ENCODE measurements around the gene STAM.

Gene STAM

DNA sequence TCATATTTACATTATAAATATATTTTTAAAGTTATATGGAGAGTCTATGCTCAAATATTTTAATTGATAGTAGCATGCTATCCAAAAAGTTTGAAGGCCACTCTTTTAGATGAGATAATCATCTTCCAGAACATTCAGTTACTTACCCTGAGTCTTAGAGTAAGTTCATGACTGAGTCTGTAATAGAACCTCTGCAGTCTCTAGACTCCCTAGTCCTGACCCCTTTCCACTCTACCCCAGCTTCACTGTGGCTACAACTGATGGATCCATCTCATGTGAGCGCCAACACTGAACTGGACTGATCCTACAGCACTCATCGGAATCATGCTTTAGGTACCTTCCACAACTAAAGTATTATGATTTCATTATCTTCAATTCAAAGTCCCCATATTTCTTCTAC, 36.9 kb upstream of the STAM start:
- TF ChIP-seq SUZ12 (IDR thresholded peaks at IDR 0.05) = no peak
- TF ChIP-seq ZNF384 (IDR thresholded peaks at IDR 0.05) = no peak
- no peak for TF ChIP-seq L3MBTL2 (conservative IDR thresholded peaks at IDR 0.05)
- no peak for TF ChIP-seq CTBP1 (IDR thresholded peaks at IDR 0.05; ENCODE audit: borderline replicate concordance)
- no peak for TF ChIP-seq HDGF (IDR thresholded peaks at IDR 0.05; ENCODE audit: borderline replicate concordance)
- no peak for TF ChIP-seq FOXK2 (IDR thresholded peaks at IDR 0.05)
- no peak for TF ChIP-seq FOXA1 (IDR thresholded peaks at IDR 0.05)
- TF ChIP-seq ELF4 (IDR thresholded peaks at IDR 0.05) = no peak
- TF ChIP-seq LEF1 (IDR thresholded peaks at IDR 0.05; ENCODE audit: borderline replicate concordance) = no peak
- no peak for TF ChIP-seq PKNOX1 (IDR thresholded peaks at IDR 0.05)
- TF ChIP-seq NFRKB (IDR thresholded peaks at IDR 0.05) = no peak
- no peak for TF ChIP-seq TARDBP (IDR thresholded peaks at IDR 0.05)
- TF ChIP-seq FOXM1 (IDR thresholded peaks at IDR 0.05; ENCODE audit: borderline replicate concordance) = no peak
- TF ChIP-seq ARNT (IDR thresholded peaks at IDR 0.05) = no peak
- TF ChIP-seq SP1 (IDR thresholded peaks at IDR 0.05) = no peak
- no peak for TF ChIP-seq BHLHE40 (IDR thresholded peaks at IDR 0.05; ENCODE audit: borderline replicate concordance)
- ChIA-PET CTCF (no interaction called here), POLR2A (no interaction called here)
- no peak for DNase-seq (ENCODE audit: extremely low spot score)

GRCh38 chr10:17607603-17608332, 36.2 kb upstream of the STAM start:
- POLR2A ChIA-PET = no interaction called here
- CTCF ChIA-PET = interaction anchor here (0.7 kb wide), 1 partner anchor 199 kb away, joined by 4 read pairs; no protein-coding TSS in a partner anchor
- TF ChIP-seq ARNT (IDR thresholded peaks at IDR 0.05) = no peak
- no peak for TF ChIP-seq SUZ12 (IDR thresholded peaks at IDR 0.05)
- no peak for TF ChIP-seq ZNF384 (IDR thresholded peaks at IDR 0.05)
- TF ChIP-seq PKNOX1 (IDR thresholded peaks at IDR 0.05) = peak; percentile 80
- no peak for TF ChIP-seq TARDBP (IDR thresholded peaks at IDR 0.05)
- TF ChIP-seq FOXM1 (IDR thresholded peaks at IDR 0.05; ENCODE audit: borderline replicate concordance) = no peak
- no peak for TF ChIP-seq ELF4 (IDR thresholded peaks at IDR 0.05)
- TF ChIP-seq L3MBTL2 (conservative IDR thresholded peaks at IDR 0.05) = no peak
- peak; percentile 50 for DNase-seq (ENCODE audit: extremely low spot score)

DNA sequence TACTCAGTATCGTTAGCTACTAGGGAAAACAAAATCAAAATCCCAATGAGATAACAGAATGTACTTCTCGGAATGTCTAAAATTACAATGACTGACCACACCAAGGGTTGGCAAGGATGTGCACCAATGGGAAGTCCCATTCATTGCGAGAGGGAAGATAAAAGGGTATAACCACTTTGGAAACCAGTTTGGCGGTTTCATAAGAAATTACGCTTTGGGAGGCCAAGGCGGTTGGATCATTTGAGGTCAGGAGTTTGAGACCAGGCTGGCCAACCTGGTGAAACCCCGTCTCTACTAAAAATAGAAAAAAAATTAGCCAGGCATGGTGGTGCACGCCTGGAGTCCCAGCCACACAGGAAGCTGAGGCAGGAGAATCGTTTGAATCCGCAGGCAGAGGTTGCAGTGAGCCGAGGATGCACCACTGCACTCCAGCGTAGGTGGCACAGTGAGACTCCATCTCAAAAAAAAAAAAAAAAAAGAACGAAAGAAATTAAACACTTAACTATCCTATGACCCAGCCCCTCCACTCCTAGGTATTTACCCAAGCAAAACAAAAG, 34.4 kb upstream of the STAM start:
- ChIA-PET POLR2A (no interaction called here), CTCF (no interaction called here)
- DNase-seq (ENCODE audit: extremely low spot score) = no peak
- no peak for TF ChIP-seq FOXM1 (IDR thresholded peaks at IDR 0.05; ENCODE audit: borderline replicate concordance)
- TF ChIP-seq FOXA1 (IDR thresholded peaks at IDR 0.05) = no peak
- no peak for TF ChIP-seq ZNF384 (IDR thresholded peaks at IDR 0.05)
- TF ChIP-seq TARDBP (IDR thresholded peaks at IDR 0.05) = no peak
- TF ChIP-seq ARNT (IDR thresholded peaks at IDR 0.05) = no peak
- TF ChIP-seq SUZ12 (IDR thresholded peaks at IDR 0.05) = no peak
- TF ChIP-seq L3MBTL2 (conservative IDR thresholded peaks at IDR 0.05) = no peak
- no peak for TF ChIP-seq CTBP1 (IDR thresholded peaks at IDR 0.05; ENCODE audit: borderline replicate concordance)
- TF ChIP-seq ELF4 (IDR thresholded peaks at IDR 0.05) = no peak
- no peak for TF ChIP-seq BHLHE40 (IDR thresholded peaks at IDR 0.05; ENCODE audit: borderline replicate concordance)
- no peak for TF ChIP-seq SP1 (IDR thresholded peaks at IDR 0.05)

GRCh38 chr10:17616403-17617030, 27.4 kb upstream of the STAM start:
- ChIA-PET CTCF (interaction anchor here (0.6 kb wide), 1 partner anchor 811 kb away, joined by 3 read pairs; no protein-coding TSS in a partner anchor), POLR2A (interaction anchor here (0.7 to 3.2 kb wide), 2 partner anchors 28 to 281 kb away, joined by 3 to 46 read pairs; partner anchors contain the start of gene STAM)
- peak; percentile 87 for TF ChIP-seq ZNF384 (IDR thresholded peaks at IDR 0.05)
- TF ChIP-seq CTBP1 (IDR thresholded peaks at IDR 0.05; ENCODE audit: borderline replicate concordance) = no peak
- DNase-seq (ENCODE audit: extremely low spot score) = peak; percentile 54

DNA sequence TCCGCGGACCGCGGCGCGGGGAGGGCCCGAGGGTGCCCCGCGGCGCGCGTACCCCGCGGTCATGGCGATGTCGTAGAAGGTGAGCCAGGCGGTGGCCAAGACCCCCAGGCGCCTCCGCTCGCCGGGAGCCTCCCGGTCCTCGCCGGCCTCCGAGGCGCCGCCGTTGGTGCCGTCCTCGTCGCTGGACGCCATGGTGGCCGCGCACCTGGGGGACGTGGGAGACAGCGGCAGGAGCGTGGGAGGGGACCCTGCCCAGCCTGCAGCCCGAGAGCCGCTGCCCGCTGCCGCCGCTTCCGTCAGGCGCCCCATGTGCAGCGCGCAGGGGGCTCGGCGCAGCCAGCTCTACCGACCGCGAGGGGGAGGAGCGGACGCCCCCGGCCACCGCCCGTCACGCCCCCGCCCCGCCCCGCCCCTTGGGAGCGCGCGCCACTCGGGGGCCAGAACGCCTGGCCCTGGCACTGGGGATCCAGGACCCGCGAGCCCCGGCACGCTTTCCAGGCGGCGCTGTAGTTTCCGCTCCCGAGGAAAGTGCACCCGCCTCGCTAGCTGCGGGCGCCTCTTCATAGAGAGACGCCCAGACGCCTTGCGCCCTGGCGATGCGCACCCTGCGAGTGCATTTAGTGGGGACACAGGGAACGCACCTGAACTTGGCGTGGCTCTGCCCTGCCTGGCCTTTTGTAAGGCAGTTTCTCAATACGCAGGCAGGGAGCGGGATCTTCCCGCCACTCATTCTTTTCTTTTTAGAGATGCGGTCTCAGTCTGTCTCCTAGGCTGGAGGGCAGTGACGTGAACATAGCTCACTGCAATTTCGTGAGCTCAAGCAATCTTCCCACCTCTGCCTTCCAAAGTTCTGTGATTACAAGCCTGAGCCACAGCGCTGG, 26.7 kb upstream of the STAM start, which contains the start of gene HACD1:
TSS of gene HACD1 (minus strand) at position 344 of the 881 bp plus-strand sequence. CDS start at position 309, 35 bp downstream.
- CTCF ChIA-PET = no interaction called here
- peak; percentile 80 for DNase-seq (ENCODE audit: extremely low spot score)
- POLR2A ChIA-PET = interaction anchor here (0.6 to 3.2 kb wide), 5 partner anchors 11 to 78 kb away, joined by 3 to 46 read pairs (median 3); partner anchors contain the start of gene STAM
- TF ChIP-seq FOXM1 (IDR thresholded peaks at IDR 0.05; ENCODE audit: borderline replicate concordance) = 0 out of 2 replicates have a peak, but pooled peaks have one; percentile 5
- TF ChIP-seq FOXK2 (IDR thresholded peaks at IDR 0.05) = no peak
- TF ChIP-seq LEF1 (IDR thresholded peaks at IDR 0.05; ENCODE audit: borderline replicate concordance) = no peak
- peak; percentile 40; the same call in 1 of the 2 replicates for TF ChIP-seq L3MBTL2 (conservative IDR thresholded peaks at IDR 0.05)
- no peak; the same call in 1 of the 2 replicates for TF ChIP-seq PKNOX1 (IDR thresholded peaks at IDR 0.05)

Data from HEK293T (cell line).